Measurements from ENCODE around the gene ASTN2.

The ASTN2 gene

GRCh38 chr9:116736399-116737151, 678.3 kb downstream of the ASTN2 start:
- no peak for DNase-seq (ENCODE audit: low read depth)

GRCh38 chr9:116733010-116733641, 681.7 kb downstream of the ASTN2 start:
- DNase-seq (ENCODE audit: low read depth), result no peak

- DNase-seq (ENCODE audit: low read depth), result no peak
These were observed 688.3 kb downstream of the ASTN2 start for GRCh38 chr9:116726602-116727001.

- no peak for DNase-seq (ENCODE audit: low read depth)
These were observed 690.7 kb downstream of the ASTN2 start for GRCh38 chr9:116724123-116724522.

GRCh38 chr9:116721944-116722343, 692.9 kb downstream of the ASTN2 start:
- no peak for DNase-seq (ENCODE audit: low read depth)

GRCh38 chr9:116721411-116721810, 693.4 kb downstream of the ASTN2 start:
- no peak for DNase-seq (ENCODE audit: low read depth)

- no peak for DNase-seq (ENCODE audit: low read depth)
These were observed 694.7 kb downstream of the ASTN2 start for GRCh38 chr9:116720111-116720510.

GRCh38 chr9:116718111-116718510, 696.7 kb downstream of the ASTN2 start:
- no peak for DNase-seq (ENCODE audit: low read depth)

- no peak for DNase-seq (ENCODE audit: low read depth)
These were observed 697.7 kb downstream of the ASTN2 start for GRCh38 chr9:116717150-116717549.

- DNase-seq (ENCODE audit: low read depth), result no peak
These were observed 698.4 kb downstream of the ASTN2 start for GRCh38 chr9:116716438-116716837.

GRCh38 chr9:116715751-116716150, 699.1 kb downstream of the ASTN2 start:
- DNase-seq (ENCODE audit: low read depth), result no peak

- DNase-seq (ENCODE audit: low read depth), result no peak
These were observed 701.6 kb downstream of the ASTN2 start for GRCh38 chr9:116713271-116713670.

- no peak for DNase-seq (ENCODE audit: low read depth)
These were observed 702.1 kb downstream of the ASTN2 start for GRCh38 chr9:116712781-116713180.

- no peak for DNase-seq (ENCODE audit: low read depth)
These were observed 708.3 kb downstream of the ASTN2 start for GRCh38 chr9:116706310-116707290.

GRCh38 chr9:116705531-116705930, 709.3 kb downstream of the ASTN2 start:
- no peak for DNase-seq (ENCODE audit: low read depth)

GRCh38 chr9:116704470-116704869, 710.4 kb downstream of the ASTN2 start:
- DNase-seq (ENCODE audit: low read depth), result no peak

GRCh38 chr9:116703634-116704033, 711.2 kb downstream of the ASTN2 start:
- DNase-seq (ENCODE audit: low read depth), result no peak

GRCh38 chr9:116701940-116702642, 712.8 kb downstream of the ASTN2 start:
- DNase-seq (ENCODE audit: low read depth), result no peak

- no peak for DNase-seq (ENCODE audit: low read depth)
These were observed 713.7 kb downstream of the ASTN2 start for GRCh38 chr9:116700882-116701865.

GRCh38 chr9:116700279-116700678, 714.6 kb downstream of the ASTN2 start:
- no peak for DNase-seq (ENCODE audit: low read depth)

GRCh38 chr9:116697887-116698286, 717.0 kb downstream of the ASTN2 start:
- DNase-seq (ENCODE audit: low read depth), result no peak

Measured in HS-27A (cell line).